GM23338 (cell line): ENCODE results near the gene ST3GAL2. TPM values are rescaled to one million over a fixed set of nuclear protein-coding genes. Genes with fewer than 3 reads are reported as not detected.

Experiments used
- ATAC-seq: fragments of 200-7000 bp; cut with Tn5 transposase; 3 replicates; pipeline ENCODE4 v1.9.1; 2020
- DNase-seq: peaks from one replicate; pipeline ENCODE4 v3.0.0-alpha.2; 2015; ENCODE audit warnings: low spot score
- H2AFZ ChIP-seq: fragments of 200-600 bp; sonication (generic); 2 replicates; pipeline ENCODE4 v1.8.0; 2016; ENCODE audit warnings: antibody characterized with exemption, mild to moderate bottlenecking, moderate library complexity
- H3F3A ChIP-seq: fragments of 200-600 bp; sonication (generic); replicated peaks from 2 replicates; pipeline ENCODE4 v1.8.0; 2017; ENCODE audit warnings: antibody characterized with exemption, mixed run types, low read depth
- H3K27ac ChIP-seq: fragments of 200-600 bp; sonication (generic); 2 replicates; pipeline ENCODE4 v1.6.1; 2016; ENCODE audit warnings: low read depth
- H3K27me3 ChIP-seq: fragments of 200-600 bp; sonication (generic); 2 replicates; pipeline ENCODE4 v1.8.0; 2016; ENCODE audit warnings: mild to moderate bottlenecking, mixed run types, moderate library complexity; ENCODE audit not compliant: insufficient read depth
- H3K36me3 ChIP-seq: fragments of 200-600 bp; sonication (generic); 2 replicates; pipeline ENCODE4 v1.8.0; 2016; ENCODE audit warnings: mild to moderate bottlenecking; ENCODE audit not compliant: insufficient read depth
- H3K4me1 ChIP-seq: fragments of 200-600 bp; sonication (generic); 2 replicates; pipeline ENCODE4 v1.8.0; 2016; ENCODE audit warnings: mild to moderate bottlenecking, moderate library complexity; ENCODE audit not compliant: insufficient read depth
- H3K4me2 ChIP-seq: fragments of 200-600 bp; sonication (generic); 2 replicates; pipeline ENCODE4 v1.7.1; 2017; ENCODE audit warnings: mixed run types
- H3K4me3 ChIP-seq: fragments of 200-600 bp; sonication (generic); 2 replicates; pipeline ENCODE4 v1.6.1; 2016; ENCODE audit warnings: mixed run types
- H3K79me2 ChIP-seq: fragments of 200-600 bp; sonication (generic); replicated peaks from 2 replicates; pipeline ENCODE4 v1.8.0; 2017; ENCODE audit warnings: mild to moderate bottlenecking; ENCODE audit not compliant: insufficient read depth
- H3K9me2 ChIP-seq: fragments of 200-600 bp; sonication (generic); 2 replicates; pipeline ENCODE4 v1.8.0; 2017; ENCODE audit not compliant: insufficient read depth
- H4K20me1 ChIP-seq: fragments of 200-600 bp; sonication (generic); replicated peaks from 2 replicates; pipeline ENCODE4 v1.8.0; 2017; ENCODE audit warnings: mild to moderate bottlenecking; ENCODE audit not compliant: insufficient read depth
- H3K27ac Mint-ChIP-seq: 2 replicates; pipeline ENCODE4 v1.8.0; 2020; ENCODE audit warnings: inconsistent platforms, mild to moderate bottlenecking, moderate library complexity, mixed read lengths
- H3K27me3 Mint-ChIP-seq: 3 replicates; pipeline ENCODE4 v1.8.0; 2022; ENCODE audit warnings: low read depth, mild to moderate bottlenecking, moderate library complexity, mixed read lengths, inconsistent platforms; ENCODE audit not compliant: insufficient read depth, poor library complexity
- H3K36me3 Mint-ChIP-seq: 3 replicates; pipeline ENCODE4 v1.8.0; 2021; ENCODE audit warnings: low read depth, mild to moderate bottlenecking, inconsistent platforms, moderate library complexity, mixed read lengths
- H3K4me1 Mint-ChIP-seq: 3 replicates; pipeline ENCODE4 v1.8.0; 2020; ENCODE audit warnings: mild to moderate bottlenecking, inconsistent platforms, mixed read lengths
- H3K4me3 Mint-ChIP-seq: 3 replicates; pipeline ENCODE4 v1.8.0; 2021; ENCODE audit warnings: moderate library complexity, mild to moderate bottlenecking, inconsistent platforms, mixed read lengths
- H3K9me3 Mint-ChIP-seq: 3 replicates; pipeline ENCODE4 v1.8.0; 2020; ENCODE audit warnings: moderate library complexity, mild to moderate bottlenecking, inconsistent platforms, mixed read lengths
- CREB1 ChIP-seq: fragments of 250-450 bp; sonication (Bioruptor Pico); IDR thresholded peaks from 2 replicates; pipeline ENCODE4 v1.5.0; 2020; ENCODE audit warnings: low read depth, mild to moderate bottlenecking, moderate library complexity
- CTCF ChIP-seq, 2 experiments: fragments of 200-600 bp in 1 of 2; sonication (generic) in 1 of 2; conservative IDR thresholded peaks; 2 replicates each; pipeline versions ENCODE4 v1.5.1 to v1.6.1; 2016 to 2017; ENCODE audit warnings: antibody characterized with exemption in 2 of 2, low read depth in 2 of 2, mild to moderate bottlenecking in 2 of 2, moderate library complexity in 1 of 2
- ETS1 ChIP-seq: IDR thresholded peaks from 2 replicates; pipeline ENCODE4 v1.6.1; 2016; ENCODE audit warnings: antibody characterized with exemption
- EZH2phosphoT487 ChIP-seq: fragments of 200-600 bp; sonication (generic); IDR thresholded peaks from one replicate; pipeline ENCODE4 v1.8.1; 2018; ENCODE audit warnings: antibody characterized with exemption; ENCODE audit not compliant: unreplicated experiment
- JUNB ChIP-seq: IDR thresholded peaks from one replicate; pipeline ENCODE4 v1.6.1; 2016; ENCODE audit warnings: antibody characterized with exemption; ENCODE audit not compliant: unreplicated experiment
- NANOG ChIP-seq: IDR thresholded peaks from 2 replicates; pipeline ENCODE4 v1.6.1; 2016; ENCODE audit warnings: antibody characterized with exemption, borderline replicate concordance
- POLR2AphosphoS5 ChIP-seq: IDR thresholded peaks from 2 replicates; pipeline ENCODE4 v1.6.1; 2016; ENCODE audit warnings: antibody characterized with exemption, low read depth
- REST ChIP-seq: IDR thresholded peaks from one replicate; pipeline ENCODE4 v1.6.1; 2018; ENCODE audit warnings: antibody characterized with exemption; ENCODE audit not compliant: unreplicated experiment
- STAT1 ChIP-seq: IDR thresholded peaks from one replicate; pipeline ENCODE4 v1.6.1; 2016; ENCODE audit warnings: antibody characterized with exemption; ENCODE audit not compliant: unreplicated experiment
- ZNF114 ChIP-seq: fragments of 250-450 bp; sonication (Bioruptor Pico); IDR thresholded peaks from 2 replicates; pipeline ENCODE4 v1.5.0; 2020; ENCODE audit warnings: mild to moderate bottlenecking, moderate library complexity
- ZNF331 ChIP-seq: fragments of 250-450 bp; sonication (Bioruptor Pico); IDR thresholded peaks from 2 replicates; pipeline ENCODE4 v1.5.0; 2020; ENCODE audit warnings: low read depth, mild to moderate bottlenecking, moderate library complexity
- polyA plus RNA-seq: library from polyadenylated mRNA; unstranded; fragments of >200 nt; fragmentation: Nextera tagmentation; extraction: Ambion mirVana; gene quantifications from 2 replicates; pipeline ENCODE4 v1.2.1, GENCODE V29; 2016
- total RNA-seq: library from RNA; depleted of rRNA; stranded (reverse); fragments of >200 nt; shearing (Covaris generic); gene quantifications from 2 replicates; pipeline ENCODE4 v1.2.3, GENCODE V29; 2014

Gene ST3GAL2
- total and polyA plus RNA-seq, 2 experiments from 2014 or later: 12.3 to 39.8 TPM

DNA sequence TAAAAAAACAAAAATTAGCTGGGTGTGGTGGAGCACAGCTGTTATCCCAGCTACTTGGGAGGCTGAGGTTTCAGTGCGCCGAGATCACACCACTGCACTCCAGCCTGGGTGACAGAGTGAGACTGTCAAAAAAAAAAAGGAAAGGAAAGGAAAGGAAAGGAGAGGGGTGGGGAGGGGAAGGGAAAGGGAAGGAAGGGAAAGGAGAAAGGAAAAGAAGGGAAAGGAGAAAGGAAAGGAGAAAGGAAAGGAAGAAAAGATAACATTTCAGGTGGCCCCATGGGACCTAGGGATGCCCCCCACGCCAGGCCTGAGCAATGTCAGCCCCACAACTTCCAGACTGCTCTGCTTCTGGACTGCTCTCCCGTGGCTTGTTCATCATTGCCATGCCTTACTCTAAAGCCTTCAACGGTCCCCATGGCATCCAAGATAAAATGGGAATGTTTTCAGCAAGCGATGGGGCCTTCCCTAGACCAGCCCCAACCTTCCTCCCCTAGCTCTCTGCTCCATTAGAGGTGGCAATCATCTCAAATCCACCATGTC is 55.4 kb downstream of the ST3GAL2 start (continued):
- TF ChIP-seq ETS1: no peak
- TF ChIP-seq EZH2phosphoT487: no peak
- TF ChIP-seq CREB1 (CRISPR knock-in tag): no peak
- TF ChIP-seq NANOG: no peak

DNA sequence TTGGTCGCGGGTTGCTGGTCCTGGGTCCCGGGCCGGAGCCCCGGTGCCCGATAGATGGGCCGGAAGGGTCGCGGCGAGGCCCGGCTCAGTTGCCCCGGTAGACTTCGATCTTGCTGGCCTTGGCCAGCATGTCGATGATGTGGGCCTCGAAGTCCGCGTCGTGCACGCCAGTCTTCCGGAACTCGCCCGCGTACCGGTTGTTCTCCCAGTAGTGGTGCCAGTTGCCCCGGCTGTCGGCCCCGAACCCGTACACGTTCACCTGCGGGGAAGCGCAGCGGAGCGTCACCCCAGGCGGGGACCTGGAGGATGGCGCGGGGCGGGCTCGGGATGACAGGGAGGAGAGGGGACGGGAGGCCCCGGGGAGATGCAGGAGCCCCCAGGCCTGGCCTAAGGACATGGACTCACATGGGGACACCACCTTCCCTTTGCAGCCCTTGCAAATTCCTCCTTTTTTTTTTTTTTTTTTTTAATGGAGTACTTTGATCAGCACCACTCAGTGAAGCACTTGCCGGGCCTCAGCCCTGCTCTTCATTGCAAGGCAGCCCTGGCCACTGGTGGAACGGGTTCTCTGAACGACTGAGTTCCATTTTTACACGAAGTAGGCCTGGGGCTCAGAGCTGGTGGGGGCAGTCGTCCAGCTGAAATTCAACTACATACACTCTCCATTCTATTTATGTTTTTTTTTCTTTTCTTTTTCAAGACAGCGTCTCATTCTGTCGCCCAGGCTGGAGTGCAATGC is 57.1 kb downstream of the ST3GAL2 start:
- peak overlapping the region; percentile 72 for H3K4me2 ChIP-seq
- H3K79me2 ChIP-seq: peaks cover 11% of the 10 kb centered on the region
- Mint-ChIP-seq H3K4me1 (peaks cover 10% of the 10 kb centered on the region; the same call in 2 of the 3 replicates), H3K4me3 (peak overlapping the region; percentile 97), H3K9me3 (no peaks in the 10 kb centered on the region), H3K27ac (0 out of 2 replicates have a peak overlapping the region, but pooled peaks have one; percentile 70), H3K27me3 (peaks cover 14% of the 10 kb centered on the region), H3K36me3 (peaks cover 27% of the 10 kb centered on the region)
- DNase-seq: no peak
- peak overlapping the region; percentile 57 for H3K4me3 ChIP-seq
- peak overlapping the region; percentile 78; the same call in 1 of the 2 replicates for H3K27ac ChIP-seq
- ATAC-seq: peak; percentile 24
- no peaks in the 10 kb centered on the region for H3K9me2 ChIP-seq
- no peaks in the 10 kb centered on the region for H3K27me3 ChIP-seq
- TF ChIP-seq ZNF331 (CRISPR knock-in tag) (no peak), ZNF114 (CRISPR knock-in tag) (no peak), POLR2AphosphoS5 (peak; percentile 2)
- H2AFZ ChIP-seq: peak overlapping the region; percentile 12; the same call in 1 of the 2 replicates
- H3K4me1 ChIP-seq: peaks cover 12% of the 10 kb centered on the region
- no peaks in the 10 kb centered on the region; the same call in 1 of the 2 replicates for H4K20me1 ChIP-seq
- H3F3A ChIP-seq: peaks cover 31% of the 10 kb centered on the region
- H3K36me3 ChIP-seq: no peaks in the 10 kb centered on the region; the same call in 1 of the 2 replicates

DNA sequence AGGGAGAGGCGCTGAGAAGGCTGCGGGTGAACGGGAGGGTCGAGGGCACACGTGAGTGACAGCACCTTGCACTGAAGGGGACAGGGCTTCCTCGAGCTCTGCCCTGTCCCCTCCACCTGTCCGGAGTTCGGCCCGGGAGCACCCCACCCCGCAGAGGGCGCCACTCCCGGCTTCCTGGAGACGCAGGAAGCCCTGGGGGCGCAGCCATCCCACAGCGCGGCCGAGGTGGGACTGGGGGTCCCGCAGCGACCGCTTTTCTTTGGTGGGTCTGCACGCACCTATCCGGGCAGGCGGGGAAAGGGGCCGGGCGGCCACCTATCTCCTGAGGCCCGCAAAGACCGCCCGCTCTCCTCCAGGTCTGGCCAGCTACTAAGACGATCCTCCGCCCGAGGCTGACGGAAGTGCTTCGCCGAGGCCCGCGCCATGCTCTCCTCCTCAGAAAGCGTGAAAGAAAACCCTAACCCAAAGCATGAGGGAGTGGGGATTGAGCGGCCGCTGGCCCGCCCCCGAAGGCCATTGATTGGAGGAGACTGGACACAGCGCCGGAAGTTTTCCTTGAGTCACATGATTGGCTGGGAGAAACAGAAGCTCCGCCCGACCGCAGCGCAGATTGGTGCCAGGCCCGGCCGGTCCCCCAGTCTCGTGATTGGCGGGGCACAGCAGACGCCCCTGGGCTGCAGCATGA is 57.8 kb downstream of the ST3GAL2 start:
- H2AFZ ChIP-seq: no peak overlapping the region
- Mint-ChIP-seq H3K4me1 (peaks cover 10% of the 10 kb centered on the region; the same call in 2 of the 3 replicates), H3K27ac (peak overlapping the region; percentile 98), H3K9me3 (no peaks in the 10 kb centered on the region), H3K4me3 (peak overlapping the region; percentile 97), H3K27me3 (peaks cover 17% of the 10 kb centered on the region), H3K36me3 (peaks cover 31% of the 10 kb centered on the region)
- peaks cover 3% of the 10 kb centered on the region; the same call in 1 of the 2 replicates for H3K36me3 ChIP-seq
- H3F3A ChIP-seq: peaks cover 34% of the 10 kb centered on the region
- H3K27ac ChIP-seq: peak overlapping the region; percentile 97
- H3K79me2 ChIP-seq: peaks cover 11% of the 10 kb centered on the region
- no peaks in the 10 kb centered on the region for H3K27me3 ChIP-seq
- H3K4me1 ChIP-seq: peaks cover 12% of the 10 kb centered on the region
- H3K9me2 ChIP-seq: no peaks in the 10 kb centered on the region
- H3K4me3 ChIP-seq: peak overlapping the region; percentile 95
- ATAC-seq: peak; percentile 87
- peak overlapping the region; percentile 98 for H3K4me2 ChIP-seq
- peak; percentile 100 for DNase-seq
- H4K20me1 ChIP-seq: peaks cover 3% of the 10 kb centered on the region; the same call in 1 of the 2 replicates
- TF ChIP-seq JUNB: no peak
- TF ChIP-seq CREB1 (CRISPR knock-in tag): 0 out of 2 replicates have a peak, but pooled peaks have one; percentile 1
- TF ChIP-seq REST: no peak
- TF ChIP-seq CTCF (conservative IDR thresholded peaks at IDR 0.05; ENCODE audit: low read depth in 2 of 2): peak; percentile 30 to 55; a peak in 3 of 4 replicates
- TF ChIP-seq EZH2phosphoT487: no peak
- no peak for TF ChIP-seq ZNF114 (CRISPR knock-in tag)
- peak; percentile 28; the same call in 1 of the 2 replicates for TF ChIP-seq ETS1
- no peak for TF ChIP-seq STAT1
- peak; percentile 91 for TF ChIP-seq POLR2AphosphoS5
